Measurements from ENCODE around the gene AVPR2. TPM values are rescaled to one million over a fixed set of nuclear protein-coding genes. Genes with fewer than 3 reads are reported as not detected.

Gene AVPR2
- total RNA-seq, 1 experiment from 2014 or later: 3.2 TPM

DNA sequence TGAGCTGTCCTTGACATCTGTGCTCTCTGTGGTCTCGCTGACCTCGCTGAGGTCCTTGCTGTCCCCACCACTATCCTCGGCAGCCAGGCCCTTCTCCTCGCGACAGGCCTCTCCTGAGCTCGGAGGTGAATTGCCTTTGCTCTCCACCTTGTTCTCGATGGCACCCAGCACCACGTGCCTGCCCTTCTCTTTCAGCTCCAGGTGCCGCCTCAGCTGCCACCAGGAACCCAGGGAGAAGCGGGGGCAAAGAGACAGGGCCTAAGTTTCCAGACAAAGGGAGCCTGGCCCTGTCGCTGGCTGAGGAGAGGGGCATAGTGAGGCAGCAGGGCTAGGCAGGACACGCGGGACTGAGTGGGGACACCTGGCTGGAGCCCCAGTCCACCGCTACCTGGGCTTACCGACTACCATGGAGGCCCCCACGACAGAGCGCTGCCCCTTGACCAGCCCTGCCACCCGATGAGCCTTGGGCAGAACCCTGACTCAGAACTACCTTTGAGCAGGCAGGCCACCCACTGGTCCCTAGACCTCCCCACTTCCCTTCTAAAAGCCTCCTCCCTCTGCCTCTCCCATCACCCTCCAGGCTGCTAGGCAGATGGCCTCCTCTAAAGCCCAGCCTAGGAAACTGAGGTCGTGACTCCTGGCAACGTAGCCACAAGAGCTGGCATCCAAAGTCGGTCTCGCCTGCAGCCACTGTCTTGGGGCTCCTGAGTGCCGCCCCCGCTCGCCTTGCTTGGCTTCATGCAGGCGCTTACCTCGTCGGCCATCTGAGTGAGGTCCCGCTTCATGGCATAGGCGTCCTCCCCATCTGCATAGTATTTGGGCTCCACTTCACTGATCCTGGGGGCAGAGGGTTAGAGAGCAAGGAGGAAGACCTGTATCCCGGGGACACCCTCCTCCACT, 25.8 kb downstream of the AVPR2 start:
- H3K9me2 ChIP-seq (ENCODE audit: insufficient read depth): no peaks in the 10 kb centered on the region
- no peak for DNase-seq
- H3K4me3 ChIP-seq: no peak overlapping the region
- ChIA-PET POLR2A (ENCODE audit: unreplicated experiment) (no interaction called here), CTCF (no interaction called here)
- peaks cover 17% of the 10 kb centered on the region; the same call in 1 of the 2 replicates for H3K4me1 ChIP-seq (replicated peaks; ENCODE audit: insufficient read depth)
- H4K20me1 ChIP-seq (ENCODE audit: insufficient read depth): no peaks in the 10 kb centered on the region; the same call in 1 of the 2 replicates
- TF ChIP-seq, protein P1, sequence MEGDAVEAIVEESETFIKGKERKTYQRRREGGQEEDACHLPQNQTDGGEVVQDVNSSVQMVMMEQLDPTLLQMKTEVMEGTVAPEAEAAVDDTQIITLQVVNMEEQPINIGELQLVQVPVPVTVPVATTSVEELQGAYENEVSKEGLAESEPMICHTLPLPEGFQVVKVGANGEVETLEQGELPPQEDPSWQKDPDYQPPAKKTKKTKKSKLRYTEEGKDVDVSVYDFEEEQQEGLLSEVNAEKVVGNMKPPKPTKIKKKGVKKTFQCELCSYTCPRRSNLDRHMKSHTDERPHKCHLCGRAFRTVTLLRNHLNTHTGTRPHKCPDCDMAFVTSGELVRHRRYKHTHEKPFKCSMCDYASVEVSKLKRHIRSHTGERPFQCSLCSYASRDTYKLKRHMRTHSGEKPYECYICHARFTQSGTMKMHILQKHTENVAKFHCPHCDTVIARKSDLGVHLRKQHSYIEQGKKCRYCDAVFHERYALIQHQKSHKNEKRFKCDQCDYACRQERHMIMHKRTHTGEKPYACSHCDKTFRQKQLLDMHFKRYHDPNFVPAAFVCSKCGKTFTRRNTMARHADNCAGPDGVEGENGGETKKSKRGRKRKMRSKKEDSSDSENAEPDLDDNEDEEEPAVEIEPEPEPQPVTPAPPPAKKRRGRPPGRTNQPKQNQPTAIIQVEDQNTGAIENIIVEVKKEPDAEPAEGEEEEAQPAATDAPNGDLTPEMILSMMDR (conservative IDR thresholded peaks at IDR 0.05): no peak
- TF ChIP-seq EZH2 (IDR thresholded peaks at IDR 0.05; ENCODE audit: low read depth): no peak
- peaks cover 18% of the 10 kb centered on the region; the same call in 1 of the 2 replicates for H3F3A ChIP-seq (ENCODE audit: insufficient read depth, low read depth)
- H3K9me3 ChIP-seq (ENCODE audit: insufficient read depth, low read depth): no peaks in the 10 kb centered on the region
- H2AFZ ChIP-seq: no peak overlapping the region
- no peaks in the 10 kb centered on the region for H3K27me3 ChIP-seq (ENCODE audit: insufficient read depth, low read depth)
- H3K36me3 ChIP-seq (ENCODE audit: low read depth): no peaks in the 10 kb centered on the region
- intact Hi-C loops (cut with micrococcal nuclease; ENCODE audit: unreplicated experiment): no loop called here
- no peak overlapping the region for H3K4me2 ChIP-seq
- H3K79me2 ChIP-seq (ENCODE audit: low read depth): peaks cover 23% of the 10 kb centered on the region
- no TSS peak for BruUV-seq (replicated peaks)
- H3K27ac ChIP-seq: no peak overlapping the region

DNA sequence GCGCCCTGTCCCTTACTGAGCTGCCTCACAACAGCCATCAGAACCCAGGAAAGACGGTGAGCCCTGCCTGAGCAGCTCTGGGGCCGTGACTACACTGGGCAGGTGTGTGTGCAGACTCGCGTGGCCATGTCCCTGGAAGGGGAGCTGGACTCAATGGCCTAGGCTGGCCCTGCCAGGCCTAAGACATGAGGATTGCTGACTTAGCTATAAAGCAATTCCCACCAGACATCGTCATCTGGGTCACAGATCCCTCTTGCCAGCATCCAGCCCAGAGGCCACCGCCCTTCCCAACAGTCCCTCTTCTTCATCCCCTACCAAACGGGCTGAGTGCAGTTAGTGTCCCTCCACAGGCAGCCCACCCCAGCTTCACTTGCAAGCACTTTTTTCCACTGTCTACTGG, 26.7 kb downstream of the AVPR2 start:
- Histone ChIP-seq H3K27ac (no peak overlapping the region), H3F3A (ENCODE audit: insufficient read depth, low read depth) (peaks cover 25% of the 10 kb centered on the region; the same call in 1 of the 2 replicates), H3K4me2 (no peak overlapping the region), H3K4me1 (replicated peaks; ENCODE audit: insufficient read depth) (peaks cover 17% of the 10 kb centered on the region; the same call in 1 of the 2 replicates), H3K9me2 (ENCODE audit: insufficient read depth) (no peaks in the 10 kb centered on the region), H3K9me3 (ENCODE audit: insufficient read depth, low read depth) (no peaks in the 10 kb centered on the region), H3K27me3 (ENCODE audit: insufficient read depth, low read depth) (no peaks in the 10 kb centered on the region), H3K79me2 (ENCODE audit: low read depth) (peaks cover 23% of the 10 kb centered on the region), H3K4me3 (no peak overlapping the region), H3K36me3 (ENCODE audit: low read depth) (no peaks in the 10 kb centered on the region), H4K20me1 (ENCODE audit: insufficient read depth) (no peaks in the 10 kb centered on the region; the same call in 1 of the 2 replicates), H2AFZ (no peak overlapping the region)
- CTCF ChIA-PET: no interaction called here
- POLR2A ChIA-PET (ENCODE audit: unreplicated experiment): interaction anchor here (0.7 kb wide), 1 partner anchor 11 kb away, joined by 11 read pairs; no protein-coding TSS in a partner anchor
- DNase-seq: no peak
- intact Hi-C loops (cut with micrococcal nuclease; ENCODE audit: unreplicated experiment): no loop called here
- TF ChIP-seq EZH2 (IDR thresholded peaks at IDR 0.05; ENCODE audit: low read depth): no peak
- TF ChIP-seq, protein P1 (conservative IDR thresholded peaks at IDR 0.05): no peak
- BruUV-seq (replicated peaks): no TSS peak

DNA sequence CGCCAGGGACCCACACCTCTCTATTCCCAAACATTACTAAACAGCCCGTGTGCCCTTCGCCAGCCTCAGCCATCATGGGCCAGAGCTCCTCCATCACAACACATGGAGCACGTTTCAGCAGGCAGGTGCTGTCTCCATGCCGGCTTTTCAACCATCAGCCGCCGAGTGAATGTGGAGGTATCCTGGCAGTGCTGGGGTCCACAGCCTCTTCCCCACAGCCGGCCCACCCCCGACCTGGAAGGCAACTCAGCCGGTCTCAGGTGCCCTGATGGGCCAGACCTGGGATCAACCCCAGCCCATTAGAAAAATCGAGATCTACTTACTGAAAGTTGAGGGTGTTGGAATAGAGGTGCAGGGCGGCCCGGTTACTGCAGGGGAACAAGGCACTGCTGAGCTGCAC, 27.3 kb downstream of the AVPR2 start:
- no TSS peak for BruUV-seq (replicated peaks)
- ChIA-PET POLR2A (ENCODE audit: unreplicated experiment) (no interaction called here), CTCF (no interaction called here)
- H3K36me3 ChIP-seq (ENCODE audit: low read depth): no peaks in the 10 kb centered on the region
- H3F3A ChIP-seq (ENCODE audit: insufficient read depth, low read depth): peaks cover 25% of the 10 kb centered on the region; the same call in 1 of the 2 replicates
- H3K9me3 ChIP-seq (ENCODE audit: insufficient read depth, low read depth): no peaks in the 10 kb centered on the region
- H3K4me1 ChIP-seq (replicated peaks; ENCODE audit: insufficient read depth): peaks cover 14% of the 10 kb centered on the region; the same call in 1 of the 2 replicates
- no peaks in the 10 kb centered on the region; the same call in 1 of the 2 replicates for H4K20me1 ChIP-seq (ENCODE audit: insufficient read depth)
- H3K4me2 ChIP-seq: no peak overlapping the region
- no peaks in the 10 kb centered on the region for H3K27me3 ChIP-seq (ENCODE audit: insufficient read depth, low read depth)
- no peaks in the 10 kb centered on the region for H3K9me2 ChIP-seq (ENCODE audit: insufficient read depth)
- no peak overlapping the region for H2AFZ ChIP-seq
- intact Hi-C loops (cut with micrococcal nuclease; ENCODE audit: unreplicated experiment): no loop called here
- peaks cover 23% of the 10 kb centered on the region for H3K79me2 ChIP-seq (ENCODE audit: low read depth)
- no peak for DNase-seq
- TF ChIP-seq EZH2 (IDR thresholded peaks at IDR 0.05; ENCODE audit: low read depth): no peak
- TF ChIP-seq, protein P1 (conservative IDR thresholded peaks at IDR 0.05): no peak
- H3K27ac ChIP-seq: no peak overlapping the region
- H3K4me3 ChIP-seq: no peak overlapping the region

All from PC-9 (cell line).